HG03432 (cell line): ENCODE data around the gene GAS7.

Experiments
- ATAC-seq: cut with Tn5 transposase; IDR thresholded peaks from one replicate; pipeline ENCODE4 v1.9.1; 2021; ENCODE audit warnings: mild to moderate bottlenecking, moderate library complexity; ENCODE audit not compliant: unreplicated experiment

Gene GAS7

GRCh38 chr17:10172778-10173177, 25.6 kb downstream of the GAS7 start:
- ATAC-seq = no peak

- ATAC-seq = peak; percentile 75
Observed at GRCh38 chr17:10172241-10172741, 26.1 kb downstream of the GAS7 start.

- no peak for ATAC-seq
Observed at GRCh38 chr17:10171581-10171981, 26.8 kb downstream of the GAS7 start.

GRCh38 chr17:10171122-10171571, 27.3 kb downstream of the GAS7 start:
- ATAC-seq = no peak

GRCh38 chr17:10170233-10170632, 28.2 kb downstream of the GAS7 start:
- no peak for ATAC-seq

GRCh38 chr17:10169290-10169689, 29.1 kb downstream of the GAS7 start:
- no peak for ATAC-seq

GRCh38 chr17:10166176-10166935, 32.0 kb downstream of the GAS7 start:
- ATAC-seq = no peak

- peak; percentile 68 for ATAC-seq
Observed at GRCh38 chr17:10162096-10162495, 36.3 kb downstream of the GAS7 start.

- no peak for ATAC-seq
Observed at GRCh38 chr17:10161386-10161785, 37.0 kb downstream of the GAS7 start.

GRCh38 chr17:10156948-10157607, 41.3 kb downstream of the GAS7 start:
- ATAC-seq = peak; percentile 79

- peak; percentile 24 for ATAC-seq
Observed at GRCh38 chr17:10156599-10156947, 41.8 kb downstream of the GAS7 start.

GRCh38 chr17:10156077-10156435, 42.4 kb downstream of the GAS7 start:
- ATAC-seq = no peak

GRCh38 chr17:10155371-10156076, 42.9 kb downstream of the GAS7 start:
- ATAC-seq = no peak

GRCh38 chr17:10151667-10152496, 46.5 kb downstream of the GAS7 start:
- ATAC-seq = peak; percentile 35

GRCh38 chr17:10149573-10150399, 48.6 kb downstream of the GAS7 start:
- ATAC-seq = peak; percentile 66

- no peak for ATAC-seq
Observed at GRCh38 chr17:10147761-10148415, 50.5 kb downstream of the GAS7 start.

- ATAC-seq = no peak
Observed at GRCh38 chr17:10147040-10147439, 51.4 kb downstream of the GAS7 start.

- no peak for ATAC-seq
Observed at GRCh38 chr17:10144982-10145381, 53.4 kb downstream of the GAS7 start.

GRCh38 chr17:10144456-10144855, 54.0 kb downstream of the GAS7 start:
- ATAC-seq = no peak
